GM10248 (cell line): ENCODE measurements around the gene KIFC3.
"Not testable (repeated sequence)": the region's sequence is repeated elsewhere in the genome, so short reads cannot be mapped to it uniquely, and the experiment has no call there.

Experiments
- CTCF ChIA-PET: fragments of 300-600 bp; sonication (Branson Sonifier 250); formaldehyde crosslinking; extraction: SDS; loops from one replicate; lab custom pipeline; 2021; ENCODE audit warnings: antibody characterized with exemption; lab: Yijun Ruan, JAX
- POLR2A ChIA-PET: fragments of 350-650 bp; sonication (Branson Sonifier 250); formaldehyde crosslinking; extraction: SDS; loops from one replicate; lab custom pipeline; 2020; ENCODE audit warnings: antibody characterized with exemption; lab: Yijun Ruan, JAX
- DNase-seq: peaks from one replicate; pipeline ENCODE4 v3.0.0; 2012; ENCODE audit errors: extremely low spot score
- CTCF ChIP-seq: IDR thresholded peaks from 2 replicates; pipeline ENCODE4 v1.5.1; 2012; ENCODE audit warnings: mild to moderate bottlenecking, low read depth; ENCODE audit errors: extremely low read depth, missing control alignments, control extremely low read depth

The KIFC3 gene

GRCh38 chr16:57818377-57819064 is 16.2 kb upstream of the KIFC3 start:
- POLR2A ChIA-PET: no interaction called here

GRCh38 chr16:57817680-57818079 is 15.4 kb upstream of the KIFC3 start:
- ChIA-PET CTCF (interaction anchor here (0.6 to 2.9 kb wide), 4 partner anchors 11 to 371 kb away, joined by 3 to 9 read pairs (median 5); no protein-coding TSS in a partner anchor), POLR2A (no interaction called here)
- no peak for DNase-seq
- no peak for TF ChIP-seq CTCF

More at GRCh38 chr16:57818377-57819064, 16.2 kb upstream of the KIFC3 start:
- no peak for TF ChIP-seq CTCF
- DNase-seq: no peak
- CTCF ChIA-PET: interaction anchor here (2.3 to 2.9 kb wide), 2 partner anchors 10 to 61 kb away, joined by 5 to 9 read pairs; no protein-coding TSS in a partner anchor

GRCh38 chr16:57815987-57816745 is 13.9 kb upstream of the KIFC3 start:
- DNase-seq: peak; percentile 60

GRCh38 chr16:57814896-57815295 is 12.6 kb upstream of the KIFC3 start:
- ChIA-PET CTCF (no interaction called here), POLR2A (no interaction called here)

More at GRCh38 chr16:57815987-57816745, 13.9 kb upstream of the KIFC3 start:
- no peak for TF ChIP-seq CTCF
- POLR2A ChIA-PET: no interaction called here
- CTCF ChIA-PET: interaction anchor here (1.0 to 2.9 kb wide), 3 partner anchors 15 to 59 kb away, joined by 3 to 9 read pairs (median 5); no protein-coding TSS in a partner anchor

GRCh38 chr16:57813466-57813865 is 11.2 kb upstream of the KIFC3 start:
- no peak for DNase-seq
- no peak for TF ChIP-seq CTCF
- ChIA-PET CTCF (no interaction called here), POLR2A (no interaction called here)

More at GRCh38 chr16:57814896-57815295, 12.6 kb upstream of the KIFC3 start:
- DNase-seq: no peak
- no peak for TF ChIP-seq CTCF

- POLR2A ChIA-PET, DNase-seq: not testable (repeated sequence)
- CTCF ChIA-PET: interaction anchor here (1.3 kb wide), 1 partner anchor 14 kb away, joined by 5 read pairs; no protein-coding TSS in a partner anchor
Measured at GRCh38 chr16:57811340-57811739, 9.0 kb upstream of the KIFC3 start.
